K562 (cell line): Measurements from ENCODE around the gene DNPEP. TPM values are rescaled to one million over a fixed set of nuclear protein-coding genes. Genes with fewer than 3 reads are reported as not detected.

Experiments used
- CHD1 ChIP-seq: fragments of 200-600 bp; sonication (generic); IDR thresholded peaks from one replicate; pipeline ENCODE4 v1.6.1; 2012; ENCODE audit warnings: mild to moderate bottlenecking, moderate library complexity, low read length, inconsistent platforms
- CTCF ChIP-seq, 3 experiments: IDR thresholded peaks in 2 of 3; conservative IDR thresholded peaks in 1 of 3; 2 replicates each; pipeline ENCODE4 v1.5.1; 2011 to 2012; ENCODE audit warnings: low read length in 3 of 3, mild to moderate bottlenecking in 3 of 3, control low read depth in 2 of 3, improper control_type of control experiment in 1 of 3, inconsistent platforms in 1 of 3, low read depth in 1 of 3, mixed read lengths in 1 of 3, moderate library complexity in 1 of 3; ENCODE audit not compliant: insufficient read depth in 2 of 3
- DEAF1 ChIP-seq: fragments of 450-650 bp; formaldehyde crosslinking; IDR thresholded peaks from 2 replicates; pipeline ENCODE4 v1.4.0; 2020; ENCODE audit warnings: mild to moderate bottlenecking, moderate library complexity
- E2F3 ChIP-seq: fragments of 250-450 bp; sonication (Bioruptor Pico); IDR thresholded peaks from 2 replicates; pipeline ENCODE4 v1.4.0; 2020; ENCODE audit warnings: mild to moderate bottlenecking
- HMGXB4 ChIP-seq: sonication (generic); formaldehyde crosslinking; IDR thresholded peaks from 2 replicates; pipeline ENCODE4 v1.8.1; 2023; ENCODE audit warnings: mild to moderate bottlenecking, missing genetic modification reagents
- KHSRP ChIP-seq: fragments of 450-650 bp; IDR thresholded peaks from 2 replicates; pipeline ENCODE4 v1.6.1; 2017
- SMC3 ChIP-seq: conservative IDR thresholded peaks from 2 replicates; pipeline ENCODE4 v1.6.1; 2011; ENCODE audit warnings: low read depth, low read length, improper control_type of control experiment; ENCODE audit not compliant: insufficient read depth
- SOX6 ChIP-seq: fragments of 450-650 bp; IDR thresholded peaks from 2 replicates; pipeline ENCODE4 v1.6.1; 2014; ENCODE audit warnings: mild to moderate bottlenecking
- TOE1 ChIP-seq, 2 experiments: fragments of 450-650 bp in 1 of 2; sonication (generic) in 1 of 2; formaldehyde crosslinking in 1 of 2; IDR thresholded peaks; 2 replicates each; pipeline versions ENCODE4 v1.7.1 to v1.8.0; 2016 to 2022; ENCODE audit warnings: borderline replicate concordance in 2 of 2, mild to moderate bottlenecking in 2 of 2, antibody characterized with exemption in 1 of 2, inconsistent platforms in 1 of 2, low read depth in 1 of 2, missing genetic modification reagents in 1 of 2, moderate library complexity in 1 of 2
- YY1 ChIP-seq, 3 experiments: IDR thresholded peaks; 2 replicates each; pipeline ENCODE4 v1.6.1; 2011; ENCODE audit warnings: low read length in 2 of 3, mild to moderate bottlenecking in 2 of 3, moderate library complexity in 2 of 3, borderline replicate concordance in 1 of 3, control low read depth in 1 of 3, low read depth in 1 of 3; ENCODE audit not compliant: insufficient read depth in 3 of 3, insufficient replicate concordance in 2 of 3, control insufficient read depth in 1 of 3, insufficient read length in 1 of 3; ENCODE audit errors: extremely low read depth in 1 of 3
- polyA plus RNA-seq, 8 experiments: library from polyadenylated mRNA; depleted of rRNA in 4 of 8; stranded (reverse) in 5 of 8; unstranded in 3 of 8; fragments of >200 nt; fragmentation: Nextera tagmentation in 2 of 8; fragmentation: Illumina TruSeq in 1 of 8; extraction: Ambion mirVana in 2 of 8; extraction: Trizol in 1 of 8; gene quantifications; 2 replicates each; pipeline versions ENCODE4 v1.2.1 to v1.2.3, GENCODE V29; 2011 to 2014; ENCODE audit warnings: inconsistent platforms in 1 of 8, missing spikeins in 1 of 8
- total RNA-seq, 7 experiments: library from RNA; depleted of rRNA in 6 of 7; stranded (reverse); fragments of >200 nt in 6 of 7; fragmentation: Illumina TruSeq in 2 of 7; extraction: Trizol in 2 of 7; gene quantifications; 2 replicates each; pipeline versions ENCODE4 v1.2.1 to v1.2.3, GENCODE V29; 2011 to 2021; ENCODE audit warnings: low replicate concordance in 1 of 7

The DNPEP gene
- total and polyA plus RNA-seq, 9 of the 15 experiments (the other 6 are each of a cell fraction or from before 2014, with no cell fraction given), result 34.6 to 71.4 (median 45.5) TPM

GRCh38 chr2:219433666-219434467 lies 46.2 kb upstream of the DNPEP start (continued):
- TF ChIP-seq HMGXB4 (CRISPR knock-in tag), result no peak
- no peak for TF ChIP-seq E2F3 (CRISPR knock-in tag)
- 0 out of 2 replicates have a peak, but pooled peaks have one; percentile 33 for TF ChIP-seq DEAF1
- TF ChIP-seq CTCF (IDR thresholded peaks at IDR 0.05 in 2 of 3, conservative IDR thresholded peaks at IDR 0.05 in 1 of 3; ENCODE audit: insufficient read depth in 2 of 3, low read depth in 1 of 3, low read length in 3 of 3), result peak; percentile 81 to 87 (median 83)
- TF ChIP-seq TOE1 (IDR thresholded peaks at IDR 0.05; ENCODE audit: borderline replicate concordance), result 0 out of 2 replicates have a peak, but pooled peaks have one; percentile 43
- no peak for TF ChIP-seq TOE1 (CRISPR knock-in tag; IDR thresholded peaks at IDR 0.05; ENCODE audit: borderline replicate concordance, low read depth)
- peak; percentile 56 for TF ChIP-seq SMC3
- TF ChIP-seq SOX6, result peak; percentile 17; the same call in 1 of the 2 replicates
- no peak for TF ChIP-seq CHD1
- TF ChIP-seq YY1 (IDR thresholded peaks at IDR 0.05; ENCODE audit: borderline replicate concordance in 1 of 3, control insufficient read depth in 1 of 3, extremely low read depth in 1 of 3, insufficient read depth in 3 of 3, insufficient read length in 1 of 3, insufficient replicate concordance in 2 of 3, low read depth in 1 of 3, low read length in 2 of 3), result peak in 1 of 3 experiments; percentile 52
- 0 out of 2 replicates have a peak, but pooled peaks have one; percentile 30 for TF ChIP-seq KHSRP
